GM21717 (cell line): ENCODE measurements around the gene PES1.
"Not testable (repeated sequence)": the region's sequence is repeated elsewhere in the genome, so short reads cannot be mapped to it uniquely, and the experiment has no call there.

Experiments used
- ATAC-seq: cut with Tn5 transposase; IDR thresholded peaks from one replicate; pipeline ENCODE4 v1.9.1; 2021; ENCODE audit warnings: mild to moderate bottlenecking, moderate library complexity; ENCODE audit not compliant: unreplicated experiment

The PES1 gene

DNA sequence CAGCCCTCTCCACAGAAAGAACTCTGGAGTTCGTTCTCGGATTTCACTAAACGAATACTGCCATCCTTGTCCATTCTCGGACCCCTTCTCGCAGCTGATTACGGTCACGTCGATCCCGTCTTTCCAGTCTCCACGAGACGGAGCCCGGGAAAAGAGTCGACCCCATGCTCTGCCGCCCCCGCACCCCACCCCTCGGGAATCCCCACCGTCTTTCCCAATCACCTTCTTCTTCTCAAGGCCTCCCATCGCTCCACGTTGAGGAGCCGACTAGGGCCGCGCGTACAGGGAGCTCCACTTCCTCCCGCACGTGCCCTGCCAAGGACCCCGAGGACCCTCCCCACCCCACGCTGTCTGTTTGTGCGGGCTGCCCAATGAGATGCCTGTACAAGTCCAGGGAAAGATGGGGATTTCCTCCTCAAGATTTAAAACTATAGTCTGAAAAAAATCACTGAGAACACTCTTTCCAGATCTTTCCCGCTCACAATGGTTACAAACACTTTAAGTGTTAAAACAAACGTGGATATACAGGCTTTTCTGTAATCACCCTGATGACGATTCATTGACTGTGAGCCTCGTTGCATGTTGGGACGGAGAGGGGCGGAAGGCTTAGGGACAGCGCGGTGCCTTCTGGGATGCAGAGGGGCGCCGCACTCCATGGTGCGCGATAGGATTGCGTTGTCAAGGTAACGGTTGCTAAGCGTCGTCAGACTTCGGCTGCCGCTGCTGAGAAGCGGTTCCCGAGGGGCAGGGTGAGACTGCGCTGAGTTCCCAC, at the start of gene PES1:
Gene PES1, minus strand, starts transcription at position 323 of the 772 bp plus-strand sequence. Its CDS starts 77 bp downstream, at position 246.
- ATAC-seq = peak; percentile 82

DNA sequence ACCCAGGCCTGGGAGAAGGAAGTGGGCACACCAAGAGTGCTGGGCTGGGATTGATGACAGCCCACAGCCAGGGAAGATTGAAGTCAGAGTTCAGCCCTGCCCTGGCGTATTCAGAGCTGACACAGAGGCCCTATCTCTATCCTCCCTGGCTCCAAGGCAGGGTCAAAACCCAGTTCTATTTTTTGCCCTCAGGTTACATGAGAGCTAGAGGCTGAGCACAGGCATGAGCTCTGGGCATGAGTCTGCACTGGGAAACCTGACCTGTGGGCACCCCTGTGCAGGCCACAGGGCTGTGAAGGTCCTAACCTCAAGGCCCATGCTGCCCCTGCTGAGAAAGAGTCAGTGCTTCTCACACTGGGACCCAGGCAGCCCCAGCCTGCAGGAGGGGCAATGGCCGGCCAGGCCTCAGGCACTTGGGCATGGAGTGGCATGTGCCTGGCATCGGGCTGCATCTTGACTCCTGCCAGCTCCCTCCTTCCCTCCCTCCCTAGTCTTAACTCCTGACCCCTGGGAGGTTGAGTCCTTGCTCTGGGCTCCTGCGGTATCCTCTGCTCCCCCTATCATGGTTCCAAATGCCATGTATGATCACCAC, 49.2 kb upstream of the PES1 start:
- no peak for ATAC-seq

- no peak for ATAC-seq
Measured at GRCh38 chr22:30640361-30640760, 48.7 kb upstream of the PES1 start.

- no peak for ATAC-seq
Measured at GRCh38 chr22:30637701-30638114, 46.0 kb upstream of the PES1 start.

DNA sequence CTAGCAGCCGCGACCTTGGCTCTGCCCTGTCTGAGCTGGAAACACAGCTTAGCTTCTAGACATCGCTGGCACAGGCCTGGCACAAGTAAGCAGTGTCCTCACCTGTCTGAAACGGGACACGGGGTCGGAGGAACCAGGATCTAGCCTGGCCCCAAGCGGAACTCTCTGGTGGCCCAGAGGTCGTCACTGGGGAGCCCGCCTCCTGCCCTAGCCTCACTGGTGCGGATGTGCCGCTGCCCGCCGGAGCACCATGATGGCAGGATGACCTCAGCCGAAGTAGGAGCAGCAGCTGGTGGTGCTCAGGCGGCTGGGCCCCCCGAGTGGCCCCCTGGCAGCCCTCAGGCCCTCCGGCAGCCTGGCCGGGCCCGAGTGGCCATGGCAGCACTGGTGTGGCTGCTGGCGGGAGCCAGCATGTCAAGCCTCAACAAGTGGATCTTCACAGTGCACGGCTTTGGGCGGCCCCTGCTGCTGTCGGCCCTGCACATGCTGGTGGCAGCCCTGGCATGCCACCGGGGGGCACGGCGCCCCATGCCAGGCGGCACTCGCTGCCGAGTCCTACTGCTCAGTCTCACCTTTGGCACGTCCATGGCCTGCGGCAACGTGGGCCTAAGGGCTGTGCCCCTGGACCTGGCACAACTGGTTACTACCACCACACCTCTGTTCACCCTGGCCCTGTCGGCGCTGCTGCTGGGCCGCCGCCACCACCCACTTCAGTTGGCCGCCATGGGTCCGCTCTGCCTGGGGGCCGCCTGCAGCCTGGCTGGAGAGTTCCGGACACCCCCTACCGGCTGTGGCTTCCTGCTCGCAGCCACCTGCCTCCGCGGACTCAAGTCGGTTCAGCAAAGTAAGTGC, 44.7 kb upstream of the PES1 start:
- ATAC-seq = no peak

DNA sequence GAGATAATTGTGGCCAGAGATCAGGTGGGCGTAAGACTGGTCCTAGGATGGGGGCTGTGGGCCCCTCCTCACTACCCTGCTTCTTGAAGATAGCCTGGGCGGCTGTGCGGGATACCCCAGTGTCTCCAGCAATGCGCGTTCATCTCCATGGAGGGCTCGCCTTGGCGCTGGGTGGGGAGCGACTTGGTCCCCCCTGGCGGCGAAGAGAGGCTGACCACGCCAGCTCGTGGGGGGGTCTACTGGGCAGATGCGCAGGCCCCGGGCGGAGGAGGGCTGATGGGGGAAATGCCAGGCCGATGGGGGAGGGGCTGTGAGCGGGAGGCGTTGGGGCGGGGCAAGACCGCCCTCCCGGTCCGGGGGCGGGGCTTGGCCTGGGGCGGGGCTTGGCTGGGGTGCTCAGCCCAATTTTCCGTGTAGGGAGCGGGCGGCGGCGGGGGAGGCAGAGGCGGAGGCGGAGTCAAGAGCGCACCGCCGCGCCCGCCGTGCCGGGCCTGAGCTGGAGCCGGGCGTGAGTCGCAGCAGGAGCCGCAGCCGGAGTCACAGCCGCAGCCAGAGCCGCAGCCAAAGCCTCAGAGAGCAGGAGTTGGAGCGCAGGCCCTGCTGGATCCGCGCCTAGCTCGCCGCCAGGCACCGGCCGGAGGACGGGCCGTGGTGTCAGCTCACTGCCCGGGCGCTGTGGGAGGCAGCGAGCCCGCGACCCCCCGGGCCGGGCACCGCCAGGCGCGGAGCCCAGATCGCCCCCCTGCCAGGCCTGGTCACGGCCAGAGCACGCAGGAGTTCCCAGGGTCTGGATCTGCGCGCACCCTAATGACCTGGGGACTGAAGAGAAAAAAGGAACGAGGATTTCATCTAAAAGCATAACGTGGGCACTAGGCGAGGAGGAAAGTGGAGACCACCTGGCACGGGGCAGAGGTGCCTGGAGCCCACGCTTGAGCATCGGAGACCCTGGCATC, 43.8 kb upstream of the PES1 start, which contains the start of gene SLC35E4:
Gene SLC35E4, plus strand, starts transcription at position 509 of the 953 bp plus-strand sequence. CDS start 670 bp downstream, outside the sequence.
- ATAC-seq = peak; percentile 53

- ATAC-seq = peak; percentile 57
Measured at GRCh38 chr22:30634471-30635233, 42.9 kb upstream of the PES1 start.

DNA sequence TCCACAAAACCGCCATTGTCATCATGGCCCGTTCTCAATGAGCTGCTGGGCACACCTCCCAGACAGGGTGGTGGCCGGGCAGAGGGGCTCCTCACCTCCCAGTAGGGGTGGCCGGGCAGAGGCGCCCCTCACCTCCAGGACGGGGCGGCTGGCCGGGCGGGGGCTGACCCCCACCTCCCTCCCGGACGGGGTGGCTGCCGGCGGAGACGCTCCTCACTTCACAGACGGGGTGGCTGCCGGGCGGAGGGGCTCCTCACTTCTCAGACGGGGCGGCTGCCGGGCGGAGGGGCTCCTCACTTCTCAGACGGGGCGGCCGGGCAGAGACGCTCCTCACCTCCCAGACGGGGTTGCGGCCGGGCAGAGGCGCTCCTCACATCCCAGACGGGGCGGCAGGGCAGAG, 39.8 kb upstream of the PES1 start:
- not testable (repeated sequence) for ATAC-seq

DNA sequence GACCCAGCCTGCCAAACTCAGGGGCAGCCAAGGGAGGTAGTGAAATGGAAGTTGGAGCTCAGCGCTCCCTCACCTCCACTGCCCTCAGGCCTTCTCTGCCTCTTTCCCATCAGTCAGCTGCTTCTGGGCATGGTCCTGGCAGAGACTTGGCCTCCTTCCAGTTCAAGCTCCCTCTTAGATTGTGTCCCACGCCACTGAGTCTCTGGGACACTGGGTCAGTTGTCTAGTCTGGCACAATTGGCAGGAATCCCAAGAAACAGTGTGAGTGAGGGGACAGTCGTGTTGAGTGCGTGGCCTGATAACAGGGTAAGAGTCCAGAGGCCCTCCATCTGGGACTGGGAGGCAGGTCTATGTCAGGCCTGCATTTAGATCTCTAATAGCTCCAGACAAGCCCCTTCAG, 36.8 kb upstream of the PES1 start:
- no peak for ATAC-seq

GRCh38 chr22:30627471-30627870, 35.8 kb upstream of the PES1 start:
- no peak for ATAC-seq

- no peak for ATAC-seq
Measured at GRCh38 chr22:30626413-30626812, 34.7 kb upstream of the PES1 start.

GRCh38 chr22:30619909-30620308, 28.2 kb upstream of the PES1 start:
- ATAC-seq = not testable (repeated sequence)

- no peak for ATAC-seq
Measured at GRCh38 chr22:30617819-30618218, 26.1 kb upstream of the PES1 start.

GRCh38 chr22:30615543-30615954, 23.8 kb upstream of the PES1 start:
- ATAC-seq = no peak

- no peak for ATAC-seq
Measured at GRCh38 chr22:30614879-30615278, 23.2 kb upstream of the PES1 start.

DNA sequence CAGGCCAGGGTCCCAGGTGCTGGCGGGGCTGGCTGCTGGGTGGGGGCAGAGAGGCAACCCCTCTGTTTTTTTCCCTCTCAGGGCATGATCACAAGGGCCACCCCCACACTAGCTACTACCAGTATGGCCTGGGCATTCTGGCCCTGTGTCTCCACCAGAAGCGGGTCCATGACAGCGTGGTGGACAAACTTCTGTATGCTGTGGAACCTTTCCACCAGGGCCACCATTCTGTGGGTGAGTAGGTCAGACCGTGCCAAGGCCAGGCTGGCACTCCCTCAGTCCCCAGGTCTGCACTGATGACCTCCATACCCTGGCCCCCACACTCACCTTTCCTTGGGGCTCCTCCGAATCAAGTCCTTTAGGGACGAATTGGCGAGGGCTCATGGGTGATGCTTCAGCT, 22.6 kb upstream of the PES1 start:
- ATAC-seq = no peak

- ATAC-seq = no peak
Measured at GRCh38 chr22:30612789-30613188, 21.1 kb upstream of the PES1 start.

DNA sequence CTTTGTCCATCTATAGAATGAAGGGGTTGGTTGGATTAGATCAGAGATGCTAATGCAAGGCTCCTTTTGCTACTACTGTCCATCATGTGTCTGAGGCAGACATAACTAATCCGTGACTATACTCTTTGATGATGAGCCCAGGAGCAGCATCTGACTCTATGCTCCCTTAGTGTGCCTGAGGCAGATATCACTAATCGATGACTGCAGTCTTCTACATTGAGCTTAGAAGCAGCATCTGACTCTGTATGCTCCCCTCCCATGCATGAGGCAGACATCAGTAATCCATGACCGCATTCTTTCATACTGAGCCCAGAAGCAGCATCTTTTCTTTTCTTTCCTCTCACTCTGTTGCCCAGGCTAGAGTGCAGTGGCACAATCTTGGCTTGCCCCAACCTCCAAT, 19.5 kb upstream of the PES1 start:
- no peak for ATAC-seq

DNA sequence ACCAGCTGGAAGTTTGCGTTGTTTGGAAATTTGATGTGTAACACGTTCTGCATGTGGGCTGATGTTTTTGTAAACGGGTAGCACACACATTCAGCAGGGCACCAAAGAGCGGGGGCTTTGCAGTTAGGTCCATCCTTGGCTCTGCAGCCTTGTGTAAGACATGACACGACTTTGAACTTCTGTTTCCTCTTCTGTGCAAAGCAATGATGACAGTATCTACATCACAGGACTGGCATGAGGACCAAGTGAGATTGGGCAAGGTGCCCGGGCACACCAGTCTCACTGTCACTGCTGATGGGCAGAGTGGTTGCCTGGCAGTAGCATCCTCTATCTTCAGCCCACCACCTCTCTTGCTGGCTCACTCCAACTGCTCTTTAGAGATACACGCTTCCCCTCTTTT, 18.6 kb upstream of the PES1 start:
- ATAC-seq = no peak
